ENCODE data around the gene CSNK1G2.

The CSNK1G2 gene

GRCh38 chr19:1917146-1917545, 23.8 kb upstream of the CSNK1G2 start:
- no peak for DNase-seq (ENCODE audit: low read depth)
- no peak overlapping the region for H3K4me3 ChIP-seq (ENCODE audit: low read depth, low read length)
- TF ChIP-seq CTCF (IDR thresholded peaks at IDR 0.05; ENCODE audit: low read depth, low read length, missing control alignments), result no peak

- DNase-seq (ENCODE audit: low read depth), result no peak
- TF ChIP-seq CTCF (IDR thresholded peaks at IDR 0.05; ENCODE audit: low read depth, low read length, missing control alignments), result no peak
- H3K4me3 ChIP-seq (ENCODE audit: low read depth, low read length), result no peak overlapping the region
Measured at GRCh38 chr19:1917926-1918325, 23.0 kb upstream of the CSNK1G2 start.

GRCh38 chr19:1918975-1919374, 22.0 kb upstream of the CSNK1G2 start:
- no peak for TF ChIP-seq CTCF (IDR thresholded peaks at IDR 0.05; ENCODE audit: low read depth, low read length, missing control alignments)
- DNase-seq (ENCODE audit: low read depth), result no peak
- no peak overlapping the region for H3K4me3 ChIP-seq (ENCODE audit: low read depth, low read length)

GRCh38 chr19:1920644-1921043, 20.3 kb upstream of the CSNK1G2 start:
- TF ChIP-seq CTCF (IDR thresholded peaks at IDR 0.05; ENCODE audit: low read depth, low read length, missing control alignments), result no peak
- DNase-seq (ENCODE audit: low read depth), result no peak
- no peak overlapping the region for H3K4me3 ChIP-seq (ENCODE audit: low read depth, low read length)

- no peak for DNase-seq (ENCODE audit: low read depth)
- no peak for TF ChIP-seq CTCF (IDR thresholded peaks at IDR 0.05; ENCODE audit: low read depth, low read length, missing control alignments)
- H3K4me3 ChIP-seq (ENCODE audit: low read depth, low read length), result no peak overlapping the region
Measured at GRCh38 chr19:1921326-1921725, 19.6 kb upstream of the CSNK1G2 start.

- TF ChIP-seq CTCF (IDR thresholded peaks at IDR 0.05; ENCODE audit: low read depth, low read length, missing control alignments), result no peak
- DNase-seq (ENCODE audit: low read depth), result no peak
- no peak overlapping the region for H3K4me3 ChIP-seq (ENCODE audit: low read depth, low read length)
Measured at GRCh38 chr19:1921825-1922224, 19.1 kb upstream of the CSNK1G2 start.

GRCh38 chr19:1922803-1923202, 18.2 kb upstream of the CSNK1G2 start:
- no peak overlapping the region for H3K4me3 ChIP-seq (ENCODE audit: low read depth, low read length)
- no peak for DNase-seq (ENCODE audit: low read depth)
- no peak for TF ChIP-seq CTCF (IDR thresholded peaks at IDR 0.05; ENCODE audit: low read depth, low read length, missing control alignments)
